Neural cell (in vitro differentiated cells): ENCODE data around the gene EMP3. TPM values are rescaled to one million over a fixed set of nuclear protein-coding genes. Genes with fewer than 3 reads are reported as not detected.

Experiments
- H2AFZ ChIP-seq: fragments of 200-600, 300-800 bp; sonication (generic), shearing (Covaris generic); 2 replicates; pipeline ENCODE4 v1.6.0; 2014; ENCODE audit warnings: low read depth, mild to moderate bottlenecking, antibody characterized with exemption, low read length, moderate library complexity
- H3F3A ChIP-seq: fragments of 200-600 bp; shearing (Covaris generic); 2 replicates; pipeline ENCODE4 v1.6.1; 2016; ENCODE audit warnings: mild to moderate bottlenecking, moderate library complexity, mixed read lengths, antibody characterized with exemption, low read length; ENCODE audit not compliant: insufficient read depth, poor library complexity, severe bottlenecking
- H3K27ac ChIP-seq: fragments of 200-600, 300-800 bp; sonication (generic), shearing (Covaris generic); 2 replicates; pipeline ENCODE4 v1.5.1; 2014; ENCODE audit warnings: mild to moderate bottlenecking, low read length, moderate library complexity
- H3K27me3 ChIP-seq: fragments of 300-800, 200-600 bp; sonication (generic), shearing (Covaris generic); 2 replicates; pipeline ENCODE4 v1.6.0; 2014; ENCODE audit warnings: mild to moderate bottlenecking, low read depth, low read length, moderate library complexity; ENCODE audit not compliant: insufficient read depth
- H3K36me3 ChIP-seq: fragments of 300-800, 200-600 bp; sonication (generic), shearing (Covaris generic); 2 replicates; pipeline ENCODE4 v1.5.1; 2014; ENCODE audit warnings: mild to moderate bottlenecking, antibody characterized with exemption, low read length, moderate library complexity; ENCODE audit not compliant: insufficient read depth
- H3K4me2 ChIP-seq: fragments of 300-800, 200-600 bp; sonication (generic), shearing (Covaris generic); 2 replicates; pipeline ENCODE4 v1.6.0; 2014; ENCODE audit warnings: mild to moderate bottlenecking, low read length
- H3K4me3 ChIP-seq: fragments of 300-800, 200-600 bp; sonication (generic), shearing (Covaris generic); 2 replicates; pipeline ENCODE4 v1.5.1; 2014; ENCODE audit warnings: mild to moderate bottlenecking, low read length, moderate library complexity
- H3K79me2 ChIP-seq: fragments of 200-600 bp; shearing (Covaris generic); replicated peaks from 2 replicates; pipeline ENCODE4 v1.6.0; 2014; ENCODE audit warnings: mild to moderate bottlenecking, low read length, moderate library complexity; ENCODE audit not compliant: insufficient read depth
- H3K9ac ChIP-seq: fragments of 300-800, 200-600 bp; sonication (generic), shearing (Covaris generic); 2 replicates; pipeline ENCODE4 v1.6.1; 2016; ENCODE audit warnings: mild to moderate bottlenecking, low read length, mixed read lengths
- H3K9me2 ChIP-seq: fragments of 200-600 bp; shearing (Covaris generic); 2 replicates; pipeline ENCODE4 v1.6.1; 2016; ENCODE audit warnings: mild to moderate bottlenecking, low read length, mixed read lengths; ENCODE audit not compliant: insufficient read depth
- H3K9me3 ChIP-seq: fragments of 200-600, 300-800 bp; sonication (generic), shearing (Covaris generic); 2 replicates; pipeline ENCODE4 v1.6.1; 2016; ENCODE audit warnings: mild to moderate bottlenecking, mixed run types, low read length, moderate library complexity, mixed read lengths
- H4K20me1 ChIP-seq: fragments of 200-600 bp; shearing (Covaris generic); 2 replicates; pipeline ENCODE4 v1.6.1; 2016; ENCODE audit warnings: mild to moderate bottlenecking, mixed run types; ENCODE audit not compliant: insufficient read depth
- EP300 ChIP-seq: fragments of 450-650 bp; conservative IDR thresholded peaks from 2 replicates; pipeline ENCODE4 v1.6.1; 2014; ENCODE audit warnings: antibody characterized with exemption, mild to moderate bottlenecking, moderate library complexity; ENCODE audit not compliant: poor library complexity, severe bottlenecking
- EZH2 ChIP-seq: fragments of 200-600, 300-800 bp; shearing (Covaris generic), sonication (generic); IDR thresholded peaks from 2 replicates; pipeline ENCODE4 v1.6.1; 2014; ENCODE audit warnings: antibody characterized with exemption, low read length, borderline replicate concordance, mild to moderate bottlenecking; ENCODE audit not compliant: insufficient read depth, poor library complexity, severe bottlenecking
- MXI1 ChIP-seq: fragments of 450-650 bp; conservative IDR thresholded peaks from 2 replicates; pipeline ENCODE4 v1.6.1; 2014; ENCODE audit warnings: antibody characterized with exemption, mild to moderate bottlenecking; ENCODE audit not compliant: poor library complexity, severe bottlenecking
- POLR2AphosphoS5 ChIP-seq: IDR thresholded peaks from 2 replicates; pipeline ENCODE4 v1.6.1; 2012
- RAD21 ChIP-seq: fragments of 450-650 bp; conservative IDR thresholded peaks from 2 replicates; pipeline ENCODE4 v1.6.1; 2014; ENCODE audit warnings: antibody characterized with exemption, mild to moderate bottlenecking, moderate library complexity
- SMC3 ChIP-seq: fragments of 450-650 bp; conservative IDR thresholded peaks from 2 replicates; pipeline ENCODE4 v1.6.1; 2014; ENCODE audit warnings: antibody characterized with exemption, mild to moderate bottlenecking, moderate library complexity; ENCODE audit not compliant: poor library complexity
- TAF1 ChIP-seq: IDR thresholded peaks from 2 replicates; pipeline ENCODE4 v1.6.1; 2012; ENCODE audit warnings: low read depth
- polyA minus RNA-seq: library from RNA; depleted of rRNA, polyadenylated mRNA; stranded (reverse); fragments of >200 nt; gene quantifications from 2 replicates; pipeline ENCODE4 v1.2.3, GENCODE V29; 2014
- polyA plus RNA-seq: library from polyadenylated mRNA; depleted of rRNA; stranded (reverse); fragments of >200 nt; gene quantifications from 2 replicates; pipeline ENCODE4 v1.2.3, GENCODE V29; 2014
- TF ChIP-seq, protein P1 (sequence below): IDR thresholded peaks from 2 replicates; pipeline ENCODE4 v1.6.1; 2012; ENCODE audit warnings: borderline replicate concordance
- TF ChIP-seq, protein P2 (sequence below): fragments of 450-650 bp; IDR thresholded peaks from 2 replicates; pipeline ENCODE4 v1.5.1; 2014; ENCODE audit warnings: antibody characterized with exemption, mild to moderate bottlenecking, moderate library complexity; ENCODE audit not compliant: poor library complexity, severe bottlenecking

EMP3 gene, protein sequence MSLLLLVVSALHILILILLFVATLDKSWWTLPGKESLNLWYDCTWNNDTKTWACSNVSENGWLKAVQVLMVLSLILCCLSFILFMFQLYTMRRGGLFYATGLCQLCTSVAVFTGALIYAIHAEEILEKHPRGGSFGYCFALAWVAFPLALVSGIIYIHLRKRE
- polyA plus RNA-seq (not detected in 2 replicates), polyA minus RNA-seq (not detected in 2 replicates)

DNA sequence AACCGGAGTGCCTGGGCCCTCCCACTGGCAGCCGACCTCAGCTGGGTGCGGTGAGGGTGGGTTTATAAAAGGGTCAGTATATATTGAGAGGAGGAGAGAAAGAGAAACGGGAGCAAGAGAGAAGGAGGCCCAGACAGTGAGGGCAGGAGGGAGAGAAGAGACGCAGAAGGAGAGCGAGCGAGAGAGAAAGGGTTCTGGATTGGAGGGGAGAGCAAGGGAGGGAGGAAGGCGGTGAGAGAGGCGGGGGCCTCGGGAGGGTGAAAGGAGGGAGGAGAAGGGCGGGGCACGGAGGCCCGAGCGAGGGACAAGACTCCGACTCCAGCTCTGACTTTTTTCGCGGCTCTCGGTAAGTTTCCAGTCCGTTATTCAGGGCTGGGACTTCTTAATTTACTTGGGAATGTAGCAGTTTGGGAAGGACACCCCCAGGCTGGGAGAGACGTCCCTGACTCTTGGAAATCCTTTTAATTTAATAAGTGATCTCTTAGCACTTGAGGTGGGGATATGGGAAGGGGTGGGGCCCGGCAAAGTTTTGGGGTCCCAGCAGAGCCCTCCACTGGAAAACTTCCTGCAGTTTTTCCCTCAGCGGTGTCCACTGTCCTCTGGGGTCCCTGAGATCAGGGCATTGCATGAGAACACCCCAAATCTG, at the start of gene EMP3:
TSS of gene EMP3 (plus strand) at position 288 of the 646 bp plus-strand sequence. CDS start 1,293 bp downstream, outside the sequence.
- H3K4me3 ChIP-seq = no peak within 1 kb of the TSS
- no peaks in the 10 kb centered on the region for H3K9me2 ChIP-seq
- no peaks in the 10 kb centered on the region for H3F3A ChIP-seq
- no peak for TF ChIP-seq EP300
- TF ChIP-seq, protein P1, sequence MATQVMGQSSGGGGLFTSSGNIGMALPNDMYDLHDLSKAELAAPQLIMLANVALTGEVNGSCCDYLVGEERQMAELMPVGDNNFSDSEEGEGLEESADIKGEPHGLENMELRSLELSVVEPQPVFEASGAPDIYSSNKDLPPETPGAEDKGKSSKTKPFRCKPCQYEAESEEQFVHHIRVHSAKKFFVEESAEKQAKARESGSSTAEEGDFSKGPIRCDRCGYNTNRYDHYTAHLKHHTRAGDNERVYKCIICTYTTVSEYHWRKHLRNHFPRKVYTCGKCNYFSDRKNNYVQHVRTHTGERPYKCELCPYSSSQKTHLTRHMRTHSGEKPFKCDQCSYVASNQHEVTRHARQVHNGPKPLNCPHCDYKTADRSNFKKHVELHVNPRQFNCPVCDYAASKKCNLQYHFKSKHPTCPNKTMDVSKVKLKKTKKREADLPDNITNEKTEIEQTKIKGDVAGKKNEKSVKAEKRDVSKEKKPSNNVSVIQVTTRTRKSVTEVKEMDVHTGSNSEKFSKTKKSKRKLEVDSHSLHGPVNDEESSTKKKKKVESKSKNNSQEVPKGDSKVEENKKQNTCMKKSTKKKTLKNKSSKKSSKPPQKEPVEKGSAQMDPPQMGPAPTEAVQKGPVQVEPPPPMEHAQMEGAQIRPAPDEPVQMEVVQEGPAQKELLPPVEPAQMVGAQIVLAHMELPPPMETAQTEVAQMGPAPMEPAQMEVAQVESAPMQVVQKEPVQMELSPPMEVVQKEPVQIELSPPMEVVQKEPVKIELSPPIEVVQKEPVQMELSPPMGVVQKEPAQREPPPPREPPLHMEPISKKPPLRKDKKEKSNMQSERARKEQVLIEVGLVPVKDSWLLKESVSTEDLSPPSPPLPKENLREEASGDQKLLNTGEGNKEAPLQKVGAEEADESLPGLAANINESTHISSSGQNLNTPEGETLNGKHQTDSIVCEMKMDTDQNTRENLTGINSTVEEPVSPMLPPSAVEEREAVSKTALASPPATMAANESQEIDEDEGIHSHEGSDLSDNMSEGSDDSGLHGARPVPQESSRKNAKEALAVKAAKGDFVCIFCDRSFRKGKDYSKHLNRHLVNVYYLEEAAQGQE = no peak
- no peak for TF ChIP-seq EZH2
- TF ChIP-seq POLR2AphosphoS5 = no peak
- TF ChIP-seq MXI1 = no peak
- no peaks in the 10 kb centered on the region for H4K20me1 ChIP-seq
- no peak within 1 kb of the TSS for H2AFZ ChIP-seq
- no peaks in the 10 kb centered on the region for H3K27me3 ChIP-seq
- H3K4me2 ChIP-seq = no peak within 1 kb of the TSS
- no peak within 1 kb of the TSS for H3K9ac ChIP-seq
- no peak within 1 kb of the TSS for H3K27ac ChIP-seq
- no peaks in the 10 kb centered on the region for H3K79me2 ChIP-seq
- no peaks in the 10 kb centered on the region for H3K9me3 ChIP-seq
- H3K36me3 ChIP-seq = no peaks in the 10 kb centered on the region

DNA sequence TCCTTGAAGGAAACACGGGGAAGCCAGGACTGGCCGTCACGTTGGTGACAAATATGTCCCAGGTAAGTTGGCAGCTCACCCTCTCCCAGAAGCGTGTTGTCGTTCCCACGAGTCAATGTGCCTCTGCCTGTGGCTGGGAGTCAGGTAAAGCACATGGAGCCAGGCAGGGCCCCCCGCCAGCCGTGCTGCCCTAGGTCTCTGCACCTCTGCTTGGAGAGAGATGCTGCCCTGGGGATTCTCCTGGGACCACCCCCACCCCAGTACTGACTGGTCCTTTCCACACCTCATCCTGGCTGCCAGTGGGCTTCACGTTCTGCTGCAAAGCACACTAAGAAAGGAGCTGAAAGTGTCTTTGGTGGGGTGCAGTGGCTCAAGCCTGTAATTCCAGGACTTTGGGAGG, 45.6 kb upstream of the EMP3 start:
- Histone ChIP-seq H3K9ac (no peak overlapping the region), H3K9me2 (no peaks in the 10 kb centered on the region), H3K9me3 (no peaks in the 10 kb centered on the region), H3K27me3 (no peaks in the 10 kb centered on the region), H3K36me3 (peaks cover 5% of the 10 kb centered on the region), H3K4me2 (no peak overlapping the region), H3K27ac (no peak overlapping the region), H2AFZ (no peak overlapping the region), H3K4me3 (no peak overlapping the region), H3F3A (no peaks in the 10 kb centered on the region), H4K20me1 (no peaks in the 10 kb centered on the region), H3K79me2 (no peaks in the 10 kb centered on the region)
- TF ChIP-seq SMC3 = no peak

DNA sequence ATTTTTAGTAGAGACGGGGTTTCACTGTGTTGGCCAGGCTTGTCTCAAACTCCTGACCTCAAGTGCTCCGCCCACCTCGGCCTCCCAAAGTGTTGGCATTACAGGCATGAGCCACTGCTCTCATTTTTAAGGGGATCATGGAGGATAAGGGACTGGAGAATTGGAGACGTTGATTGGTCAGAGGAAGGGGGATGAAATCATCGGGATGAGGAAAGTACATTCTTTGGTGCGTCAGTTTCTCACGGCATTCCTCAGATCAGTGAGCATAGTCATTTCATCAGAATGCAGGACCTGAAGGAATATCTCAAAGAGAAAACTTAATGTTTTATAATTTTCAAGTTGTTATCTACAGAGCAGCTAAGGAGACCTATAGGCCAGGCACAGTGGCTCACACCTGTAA, 41.4 kb upstream of the EMP3 start:
- H3K9ac ChIP-seq = no peak overlapping the region
- no peaks in the 10 kb centered on the region for H4K20me1 ChIP-seq
- H3K4me3 ChIP-seq = no peak overlapping the region
- H2AFZ ChIP-seq = no peak overlapping the region
- H3K27ac ChIP-seq = no peak overlapping the region
- H3K4me2 ChIP-seq = no peak overlapping the region
- TF ChIP-seq EP300 = no peak
- TF ChIP-seq SMC3 = no peak
- no peak for TF ChIP-seq MXI1
- TF ChIP-seq, protein P2, sequence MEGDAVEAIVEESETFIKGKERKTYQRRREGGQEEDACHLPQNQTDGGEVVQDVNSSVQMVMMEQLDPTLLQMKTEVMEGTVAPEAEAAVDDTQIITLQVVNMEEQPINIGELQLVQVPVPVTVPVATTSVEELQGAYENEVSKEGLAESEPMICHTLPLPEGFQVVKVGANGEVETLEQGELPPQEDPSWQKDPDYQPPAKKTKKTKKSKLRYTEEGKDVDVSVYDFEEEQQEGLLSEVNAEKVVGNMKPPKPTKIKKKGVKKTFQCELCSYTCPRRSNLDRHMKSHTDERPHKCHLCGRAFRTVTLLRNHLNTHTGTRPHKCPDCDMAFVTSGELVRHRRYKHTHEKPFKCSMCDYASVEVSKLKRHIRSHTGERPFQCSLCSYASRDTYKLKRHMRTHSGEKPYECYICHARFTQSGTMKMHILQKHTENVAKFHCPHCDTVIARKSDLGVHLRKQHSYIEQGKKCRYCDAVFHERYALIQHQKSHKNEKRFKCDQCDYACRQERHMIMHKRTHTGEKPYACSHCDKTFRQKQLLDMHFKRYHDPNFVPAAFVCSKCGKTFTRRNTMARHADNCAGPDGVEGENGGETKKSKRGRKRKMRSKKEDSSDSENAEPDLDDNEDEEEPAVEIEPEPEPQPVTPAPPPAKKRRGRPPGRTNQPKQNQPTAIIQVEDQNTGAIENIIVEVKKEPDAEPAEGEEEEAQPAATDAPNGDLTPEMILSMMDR = no peak
- TF ChIP-seq RAD21 = no peak
- TF ChIP-seq POLR2AphosphoS5 = no peak
- no peak for TF ChIP-seq TAF1
- TF ChIP-seq, protein P1 = no peak
- no peak for TF ChIP-seq EZH2
- no peaks in the 10 kb centered on the region for H3K9me2 ChIP-seq
- H3K36me3 ChIP-seq = peaks cover 5% of the 10 kb centered on the region
- no peaks in the 10 kb centered on the region for H3K79me2 ChIP-seq
- H3K9me3 ChIP-seq = no peaks in the 10 kb centered on the region
- H3K27me3 ChIP-seq = no peaks in the 10 kb centered on the region
- no peaks in the 10 kb centered on the region for H3F3A ChIP-seq
